22Rv1 (cell line): Measurements from ENCODE around the gene SLIT1.

Source experiments
- H3K27ac ChIP-seq: fragments of 450-650 bp; 2 replicates; pipeline ENCODE4 v1.5.1; 2017
- CTCF ChIP-seq: fragments of 450-650 bp; IDR thresholded peaks from 2 replicates; pipeline ENCODE4 v1.5.1; 2017; ENCODE audit warnings: mild to moderate bottlenecking
- ZFX ChIP-seq: fragments of 450-650 bp; IDR thresholded peaks from 2 replicates; pipeline ENCODE4 v1.6.1; 2017; ENCODE audit warnings: antibody characterized with exemption, borderline replicate concordance

Gene SLIT1

GRCh38 chr10:97165499-97165898 lies 20.3 kb downstream of the SLIT1 start:
- TF ChIP-seq CTCF = no peak
- TF ChIP-seq ZFX = no peak
- H3K27ac ChIP-seq = no peak overlapping the region

GRCh38 chr10:97163781-97164501 lies 21.8 kb downstream of the SLIT1 start:
- TF ChIP-seq ZFX (no peak), CTCF (no peak)
- H3K27ac ChIP-seq = no peak overlapping the region

GRCh38 chr10:97163181-97163580 lies 22.6 kb downstream of the SLIT1 start:
- no peak for TF ChIP-seq ZFX
- H3K27ac ChIP-seq = no peak overlapping the region

GRCh38 chr10:97159646-97160305 lies 26.0 kb downstream of the SLIT1 start:
- H3K27ac ChIP-seq = no peak overlapping the region
- no peak for TF ChIP-seq CTCF

- TF ChIP-seq CTCF (no peak), ZFX (no peak)
Measured at GRCh38 chr10:97157578-97158095, 28.1 kb downstream of the SLIT1 start.

GRCh38 chr10:97154781-97155180 lies 31.0 kb downstream of the SLIT1 start:
- TF ChIP-seq CTCF (no peak), ZFX (no peak)

More at GRCh38 chr10:97157578-97158095, 28.1 kb downstream of the SLIT1 start:
- no peak overlapping the region for H3K27ac ChIP-seq

GRCh38 chr10:97154162-97154561 lies 31.6 kb downstream of the SLIT1 start:
- H3K27ac ChIP-seq = no peak overlapping the region
- TF ChIP-seq CTCF = no peak
- no peak for TF ChIP-seq ZFX

More at GRCh38 chr10:97154781-97155180, 31.0 kb downstream of the SLIT1 start:
- H3K27ac ChIP-seq = no peak overlapping the region
